HG02623 (cell line): Measurements from ENCODE around the gene PPM1K.
A peak's percentile ranks its signal among the peaks of the same experiment; 100 is the strongest.

Source experiments
- ATAC-seq: cut with Tn5 transposase; IDR thresholded peaks from one replicate; pipeline ENCODE4 v1.9.1; 2021; ENCODE audit warnings: moderate library complexity; ENCODE audit not compliant: unreplicated experiment

PPM1K gene

GRCh38 chr4:88223516-88223915 lies 60.8 kb downstream of the PPM1K start:
- ATAC-seq = no peak

DNA sequence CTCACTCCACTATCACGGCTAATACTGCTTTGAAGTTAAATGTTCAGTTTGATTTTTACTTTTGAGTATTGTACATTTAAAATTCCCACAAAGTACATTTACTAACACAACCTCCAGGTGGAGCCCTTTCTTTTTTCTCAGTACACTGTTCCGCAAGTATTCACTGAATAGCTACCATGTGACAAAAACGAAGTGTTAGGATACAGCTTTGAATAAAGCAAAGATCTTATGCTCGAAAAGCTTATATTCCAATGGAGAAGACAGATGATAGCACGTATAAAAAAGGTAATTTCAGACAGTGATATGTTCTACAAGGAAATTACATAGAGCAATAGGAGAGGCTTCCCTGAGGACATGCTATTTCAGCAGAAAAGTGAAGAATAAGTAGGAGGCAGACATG lies 65.3 kb downstream of the PPM1K start:
- peak; percentile 64 for ATAC-seq

- no peak for ATAC-seq
Observed at GRCh38 chr4:88217169-88217568, 67.2 kb downstream of the PPM1K start.

GRCh38 chr4:88216395-88216794 lies 68.0 kb downstream of the PPM1K start:
- ATAC-seq = no peak

- ATAC-seq = no peak
Observed at GRCh38 chr4:88215351-88215750, 69.0 kb downstream of the PPM1K start.

- ATAC-seq = no peak
Observed at GRCh38 chr4:88212253-88212561, 72.2 kb downstream of the PPM1K start.

DNA sequence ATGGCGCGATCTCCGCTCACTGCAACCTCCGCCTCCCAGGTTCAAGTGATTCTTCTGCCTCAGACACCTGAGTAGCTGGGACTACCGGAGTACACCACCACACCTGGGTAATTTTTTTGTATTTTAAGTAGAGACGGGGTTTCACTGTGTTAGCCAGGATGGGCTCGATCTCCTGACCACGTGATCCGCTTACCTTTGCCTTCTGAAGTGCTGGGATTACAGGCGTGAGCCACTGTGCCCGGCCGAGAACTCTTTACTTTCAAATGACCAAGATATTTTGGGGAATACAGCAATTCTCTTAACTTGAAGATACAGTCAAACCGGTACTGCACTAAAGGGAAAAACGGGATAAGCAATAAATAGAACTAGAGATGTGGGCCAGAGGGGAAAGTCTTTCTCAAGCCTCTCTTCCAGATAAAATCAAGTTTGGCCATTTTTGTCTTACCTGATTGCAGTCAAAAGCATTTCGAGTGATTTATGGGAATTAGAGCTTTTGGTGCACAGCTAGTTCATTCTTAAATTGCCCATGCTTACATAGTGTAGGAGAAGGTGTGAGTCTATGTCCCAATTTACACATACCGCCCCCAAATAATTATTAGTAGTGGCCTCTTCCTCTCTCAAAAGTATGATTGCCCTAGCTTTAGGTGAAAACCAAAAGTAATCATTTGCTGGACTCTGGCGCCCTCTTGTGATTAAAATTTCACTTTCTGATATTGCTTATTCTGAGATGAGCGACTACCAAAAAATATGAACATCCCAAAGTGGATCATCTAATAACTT lies 72.7 kb downstream of the PPM1K start:
- no peak for ATAC-seq

GRCh38 chr4:88208156-88208555 lies 76.2 kb downstream of the PPM1K start:
- ATAC-seq = no peak
